OCI-LY3 (cell line): ENCODE results near the gene DDX19B.

Experiments used
- CTCF ChIP-seq: fragments of 200-600, 300-600 bp; sonication (generic); IDR thresholded peaks from 2 replicates; pipeline ENCODE4 v1.5.1; 2014; ENCODE audit warnings: antibody characterized with exemption, low read length, low read depth
- EZH2phosphoT487 ChIP-seq: fragments of 200-600 bp; shearing (Covaris generic); IDR thresholded peaks from 2 replicates; pipeline ENCODE4 v1.6.1; 2018; ENCODE audit warnings: antibody characterized with exemption, mixed run types, low read depth

GRCh38 chr16:70380248-70380918 is 81.4 kb downstream of the DDX19B start:
- TF ChIP-seq CTCF, result no peak
- TF ChIP-seq EZH2phosphoT487, result no peak
